ENCODE data around the gene PEX7.
"Not testable (repeated sequence)": the region's sequence is repeated elsewhere in the genome, so short reads cannot be mapped to it uniquely, and the experiment has no call there.

The PEX7 gene

DNA sequence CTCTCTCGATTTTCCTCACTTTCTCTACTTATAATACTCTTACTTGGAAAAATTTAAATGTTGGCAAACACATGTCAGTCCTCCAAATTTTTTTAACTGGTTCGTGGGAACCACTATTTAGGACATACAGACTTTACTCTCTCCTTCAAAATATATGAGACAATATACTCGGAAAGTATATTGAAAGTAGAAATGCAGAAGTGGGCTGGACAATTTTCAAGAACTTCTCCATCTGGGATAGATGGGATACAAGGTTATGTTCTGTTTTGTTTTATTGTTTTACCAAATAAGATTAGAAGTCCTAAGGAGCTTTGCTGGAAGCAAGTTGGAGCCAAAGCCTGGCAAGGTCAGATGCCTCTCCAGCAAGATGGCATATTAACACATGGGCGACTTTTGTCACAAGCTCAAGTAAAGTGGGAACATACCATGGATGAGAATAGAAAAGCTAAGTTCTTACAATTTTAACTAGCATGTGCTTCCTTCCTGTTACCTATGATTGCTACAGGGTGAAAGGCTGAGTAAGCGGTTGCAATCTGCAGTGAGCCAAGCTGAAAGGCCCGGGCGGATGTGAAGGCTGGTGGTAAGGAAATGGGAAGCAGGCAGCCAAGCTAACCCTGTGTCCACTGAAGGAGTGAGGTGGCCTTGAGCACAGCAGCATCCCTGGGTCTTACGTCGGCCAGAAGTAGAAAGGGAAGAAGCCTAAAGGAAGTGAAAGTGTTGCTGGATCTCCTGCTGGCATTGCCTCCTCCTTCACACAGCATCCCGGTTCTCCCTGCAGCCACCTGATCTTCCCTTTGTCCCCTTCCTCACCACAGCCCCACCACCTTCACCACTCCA lies 37.3 kb upstream of the PEX7 start:
- DNase-seq (ENCODE audit: low spot score), result no peak
- TF ChIP-seq, protein P1, sequence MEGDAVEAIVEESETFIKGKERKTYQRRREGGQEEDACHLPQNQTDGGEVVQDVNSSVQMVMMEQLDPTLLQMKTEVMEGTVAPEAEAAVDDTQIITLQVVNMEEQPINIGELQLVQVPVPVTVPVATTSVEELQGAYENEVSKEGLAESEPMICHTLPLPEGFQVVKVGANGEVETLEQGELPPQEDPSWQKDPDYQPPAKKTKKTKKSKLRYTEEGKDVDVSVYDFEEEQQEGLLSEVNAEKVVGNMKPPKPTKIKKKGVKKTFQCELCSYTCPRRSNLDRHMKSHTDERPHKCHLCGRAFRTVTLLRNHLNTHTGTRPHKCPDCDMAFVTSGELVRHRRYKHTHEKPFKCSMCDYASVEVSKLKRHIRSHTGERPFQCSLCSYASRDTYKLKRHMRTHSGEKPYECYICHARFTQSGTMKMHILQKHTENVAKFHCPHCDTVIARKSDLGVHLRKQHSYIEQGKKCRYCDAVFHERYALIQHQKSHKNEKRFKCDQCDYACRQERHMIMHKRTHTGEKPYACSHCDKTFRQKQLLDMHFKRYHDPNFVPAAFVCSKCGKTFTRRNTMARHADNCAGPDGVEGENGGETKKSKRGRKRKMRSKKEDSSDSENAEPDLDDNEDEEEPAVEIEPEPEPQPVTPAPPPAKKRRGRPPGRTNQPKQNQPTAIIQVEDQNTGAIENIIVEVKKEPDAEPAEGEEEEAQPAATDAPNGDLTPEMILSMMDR (IDR thresholded peaks at IDR 0.05; ENCODE audit: extremely low read depth, missing control alignments), result no peak

DNA sequence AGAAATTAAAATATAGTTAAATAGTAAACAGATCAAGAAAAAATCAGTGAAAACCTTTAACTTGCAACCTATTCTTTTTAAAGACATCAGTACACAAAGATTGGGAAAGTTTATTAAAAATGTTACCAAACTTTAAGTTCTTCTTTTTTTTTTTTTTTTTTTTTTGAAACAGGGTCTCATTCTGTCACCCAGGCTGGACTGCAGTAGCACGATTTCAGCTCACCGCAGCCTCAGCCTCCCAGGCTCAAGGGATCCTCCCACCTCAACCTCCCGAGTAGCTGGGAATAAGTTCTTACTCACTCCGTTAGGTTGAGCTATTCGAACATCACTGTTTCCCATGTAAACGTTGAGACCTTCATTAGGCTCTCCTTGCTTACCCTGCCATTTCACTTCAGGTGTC lies 35.7 kb upstream of the PEX7 start:
- TF ChIP-seq, protein P1 (IDR thresholded peaks at IDR 0.05; ENCODE audit: extremely low read depth, missing control alignments), result no peak
- DNase-seq (ENCODE audit: low spot score), result no peak

DNA sequence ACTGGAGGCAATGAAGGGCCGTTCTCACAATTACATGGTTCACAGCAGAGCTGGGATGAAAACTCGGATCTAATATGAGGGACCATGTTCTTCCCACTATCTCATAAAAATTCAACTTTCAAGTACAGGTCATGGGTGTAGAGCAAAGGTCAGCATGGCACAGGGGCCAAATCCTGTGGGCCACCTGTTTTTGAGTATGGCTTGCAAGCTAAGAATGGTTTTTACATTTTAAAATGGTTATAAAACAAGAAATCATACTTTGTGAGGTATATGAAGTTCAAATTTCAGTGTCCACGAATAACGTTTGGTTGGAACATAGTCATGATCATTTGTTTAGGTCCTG lies 34.7 kb upstream of the PEX7 start:
- TF ChIP-seq, protein P1 (IDR thresholded peaks at IDR 0.05; ENCODE audit: extremely low read depth, missing control alignments), result no peak
- no peak for DNase-seq (ENCODE audit: low spot score)

DNA sequence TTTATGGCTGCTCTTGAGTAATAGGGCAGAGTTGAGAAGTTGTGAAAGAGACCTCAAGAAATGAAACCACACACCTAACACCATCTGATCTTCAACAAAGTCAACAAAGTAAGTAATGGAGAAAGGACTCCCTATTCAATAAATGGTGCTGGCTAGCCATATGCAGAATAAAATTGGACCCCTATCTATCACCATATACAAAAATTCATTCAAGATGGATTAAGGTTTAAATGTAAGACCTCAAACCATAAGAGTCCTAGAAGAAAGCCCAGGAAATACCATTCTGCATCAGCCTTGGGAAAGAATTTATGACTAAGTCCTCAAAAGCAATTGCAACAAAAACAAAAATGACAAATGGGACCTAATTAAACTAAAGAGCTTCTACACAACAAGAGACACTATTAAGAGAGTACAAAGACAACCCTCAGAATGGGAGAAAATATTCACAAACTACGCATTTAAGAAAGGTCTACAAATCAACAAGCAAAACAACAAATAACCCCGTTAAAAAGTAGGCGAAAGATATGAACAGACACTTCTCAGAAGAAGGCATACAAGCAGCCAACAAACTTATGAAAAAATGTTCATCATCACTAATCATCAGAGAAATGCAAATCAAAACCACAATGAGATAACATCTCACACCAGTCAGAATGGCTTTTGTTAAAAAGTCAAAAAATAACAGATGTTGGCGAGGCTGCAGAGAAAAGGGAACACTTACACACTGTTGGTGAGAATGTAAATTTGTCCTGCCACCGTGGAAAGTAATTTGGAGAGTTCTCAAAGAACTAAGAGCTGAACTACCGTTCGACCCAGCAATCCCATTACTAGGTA lies 34.1 kb upstream of the PEX7 start:
- TF ChIP-seq, protein P1 (IDR thresholded peaks at IDR 0.05; ENCODE audit: extremely low read depth, missing control alignments), result no peak

DNA sequence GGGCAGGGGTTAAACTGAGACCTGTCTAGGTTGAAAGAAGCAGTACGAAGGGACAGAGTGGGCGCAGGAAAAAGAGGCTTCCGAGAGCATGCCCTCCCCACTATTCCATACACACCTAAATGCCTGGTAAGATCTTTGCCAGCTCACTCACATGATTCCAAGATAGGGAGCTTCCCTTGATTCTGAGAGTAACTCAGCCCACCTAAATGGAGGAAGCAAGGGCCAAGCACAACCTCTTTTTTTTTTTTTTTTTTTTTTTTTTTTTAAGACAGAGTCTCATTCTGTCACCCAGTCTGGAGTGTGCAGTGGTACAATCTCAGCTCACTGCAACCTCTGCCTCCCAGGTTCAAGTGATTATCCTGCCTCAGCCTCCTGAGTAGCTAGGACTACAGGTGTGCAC lies 33.0 kb upstream of the PEX7 start:
- DNase-seq (ENCODE audit: low spot score), result not testable (repeated sequence)

More for the DNA sequence above, 34.1 kb upstream of the PEX7 start:
- DNase-seq (ENCODE audit: low spot score), result no peak

DNA sequence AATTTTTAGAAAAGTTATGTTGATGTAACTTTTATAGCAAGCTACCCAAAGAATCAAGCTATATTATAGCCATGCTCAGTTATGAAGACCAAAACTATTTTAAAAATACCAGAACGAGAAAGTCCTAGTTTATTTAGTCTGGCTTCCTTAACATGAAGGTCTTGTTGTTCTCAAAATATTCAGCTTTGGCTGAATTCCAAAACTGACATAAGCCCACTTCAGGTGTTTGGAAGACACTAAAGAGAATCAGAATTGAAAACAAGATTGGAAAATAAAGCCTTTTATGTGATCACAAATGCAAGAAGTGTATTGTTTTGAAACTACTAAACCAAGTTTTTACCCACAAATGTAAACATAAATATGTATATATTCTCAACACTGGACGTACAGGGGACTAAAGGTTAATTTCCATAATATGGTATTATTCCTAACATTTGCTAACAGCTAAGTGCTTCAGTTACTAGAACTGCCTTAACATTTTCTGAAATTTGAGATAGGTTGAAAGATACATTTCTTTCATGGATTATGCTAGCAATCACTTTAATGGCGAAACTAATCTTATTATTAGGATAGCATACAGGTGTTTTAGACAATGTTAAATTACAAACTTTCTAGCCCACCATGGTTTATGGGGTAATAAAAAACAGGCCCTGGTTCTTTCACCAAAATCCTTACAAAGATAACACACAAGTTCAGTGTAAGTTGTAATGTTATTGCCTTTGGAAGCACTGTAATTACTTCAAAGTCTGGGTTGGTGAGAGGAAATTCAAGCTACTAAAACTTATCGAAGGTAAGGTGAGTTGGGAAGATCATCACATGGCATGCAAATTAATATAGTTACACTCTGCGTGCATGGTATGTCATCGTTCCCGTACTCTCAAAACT lies 31.7 kb upstream of the PEX7 start:
- DNase-seq (ENCODE audit: low spot score), result no peak
- TF ChIP-seq, protein P1 (IDR thresholded peaks at IDR 0.05; ENCODE audit: extremely low read depth, missing control alignments), result no peak

DNA sequence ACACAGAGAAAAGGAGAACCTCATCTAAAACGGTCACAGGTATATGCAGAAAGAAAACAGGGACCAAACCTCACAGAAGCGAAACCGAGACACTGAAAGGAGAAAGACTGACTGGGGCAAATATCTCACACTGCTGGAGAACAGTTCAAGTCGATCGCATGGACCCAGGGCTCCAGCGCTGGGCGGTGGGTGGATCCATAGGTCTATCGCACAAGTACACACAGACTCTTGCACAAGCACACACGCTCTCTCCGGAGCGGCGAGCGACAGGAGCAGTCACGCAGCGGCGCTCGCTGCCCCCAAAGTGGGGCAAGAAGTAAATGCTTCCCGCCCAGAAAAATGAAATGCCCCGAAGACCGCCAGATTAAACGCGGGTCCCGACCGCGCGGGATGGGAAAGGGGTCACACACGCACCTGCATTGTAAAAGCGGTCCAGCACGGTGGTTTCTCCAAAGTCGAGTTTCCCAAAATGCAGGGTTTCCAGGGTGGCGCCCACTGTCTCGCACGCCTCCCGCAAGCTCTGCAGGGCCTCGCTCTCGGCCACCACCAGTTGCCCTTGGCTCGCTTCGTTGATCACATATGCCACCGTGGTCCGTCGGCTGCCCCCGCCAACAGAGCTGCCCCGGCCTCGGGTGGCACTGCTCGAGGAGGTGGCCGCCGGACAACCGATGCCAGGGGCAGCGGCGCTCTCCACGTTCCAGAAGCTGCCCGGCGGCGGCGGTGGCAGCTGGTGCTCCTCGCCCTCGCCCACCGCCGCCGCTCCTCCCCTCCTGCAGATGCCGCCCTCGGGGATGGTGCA lies 30.9 kb upstream of the PEX7 start:
- DNase-seq (ENCODE audit: low spot score), result peak; percentile 56
- TF ChIP-seq, protein P1 (IDR thresholded peaks at IDR 0.05; ENCODE audit: extremely low read depth, missing control alignments), result no peak

All from GM20000 (cell line).